Globus pallidus (tissue), 1 donor: ENCODE data around the gene FAM114A1.
"Not testable (repeated sequence)": the region's sequence is repeated elsewhere in the genome, so short reads cannot be mapped to it uniquely, and the experiment has no call there.

ENCODE experiments used
- DNase-seq: peaks from one replicate; pipeline ENCODE4 v3.0.0-alpha.2; 2015; ENCODE audit warnings: low spot score

The FAM114A1 gene

GRCh38 chr4:38904090-38904666 is 36.6 kb downstream of the FAM114A1 start:
- no peak for DNase-seq

GRCh38 chr4:38904682-38905081 is 37.1 kb downstream of the FAM114A1 start:
- DNase-seq = no peak

- no peak for DNase-seq
Observed at GRCh38 chr4:38905652-38906385, 38.2 kb downstream of the FAM114A1 start.

- DNase-seq = no peak
Observed at GRCh38 chr4:38907696-38908270, 40.2 kb downstream of the FAM114A1 start.

- no peak for DNase-seq
Observed at GRCh38 chr4:38909015-38909414, 41.4 kb downstream of the FAM114A1 start.

- no peak for DNase-seq
Observed at GRCh38 chr4:38911257-38911656, 43.7 kb downstream of the FAM114A1 start.

GRCh38 chr4:38914854-38915253 is 47.2 kb downstream of the FAM114A1 start:
- no peak for DNase-seq

GRCh38 chr4:38916267-38916666 is 48.7 kb downstream of the FAM114A1 start:
- not testable (repeated sequence) for DNase-seq

- DNase-seq = no peak
Observed at GRCh38 chr4:38917481-38918025, 49.9 kb downstream of the FAM114A1 start.

GRCh38 chr4:38919494-38919893 is 51.9 kb downstream of the FAM114A1 start:
- no peak for DNase-seq

GRCh38 chr4:38920186-38920585 is 52.6 kb downstream of the FAM114A1 start:
- DNase-seq = no peak

GRCh38 chr4:38920677-38921076 is 53.1 kb downstream of the FAM114A1 start:
- DNase-seq = no peak

GRCh38 chr4:38921151-38921550 is 53.5 kb downstream of the FAM114A1 start:
- DNase-seq = no peak

GRCh38 chr4:38923746-38924145 is 56.1 kb downstream of the FAM114A1 start:
- no peak for DNase-seq

GRCh38 chr4:38924353-38924752 is 56.7 kb downstream of the FAM114A1 start:
- DNase-seq = peak; percentile 37

GRCh38 chr4:38925492-38926413 is 58.1 kb downstream of the FAM114A1 start:
- DNase-seq = peak; percentile 83

- DNase-seq = no peak
Observed at GRCh38 chr4:38926896-38927295, 59.3 kb downstream of the FAM114A1 start.

GRCh38 chr4:38928568-38928967 is 61.0 kb downstream of the FAM114A1 start:
- DNase-seq = no peak

- DNase-seq = no peak
Observed at GRCh38 chr4:38928974-38929373, 61.4 kb downstream of the FAM114A1 start.

GRCh38 chr4:38930204-38930603 is 62.6 kb downstream of the FAM114A1 start:
- no peak for DNase-seq

- no peak for DNase-seq
Observed at GRCh38 chr4:38930707-38931106, 63.1 kb downstream of the FAM114A1 start.

- no peak for DNase-seq
Observed at GRCh38 chr4:38931125-38931524, 63.5 kb downstream of the FAM114A1 start.
